OCI-LY1 (cell line): ENCODE data around the gene CD96.

Experiments used
- H2AFZ ChIP-seq: fragments of 200-600 bp; sonication (generic), shearing (Covaris generic); 2 replicates; pipeline ENCODE4 v1.6.0; 2014; ENCODE audit warnings: antibody characterized with exemption, mild to moderate bottlenecking, low read length
- H3F3A ChIP-seq: fragments of 200-600 bp; sonication (generic), shearing (Covaris generic); 2 replicates; pipeline ENCODE4 v1.6.0; 2014; ENCODE audit warnings: mild to moderate bottlenecking, antibody characterized with exemption, low read length, moderate library complexity; ENCODE audit not compliant: insufficient read depth
- H3K27ac ChIP-seq: fragments of 200-600 bp; sonication (generic); 2 replicates; pipeline ENCODE4 v1.5.1; 2014; ENCODE audit warnings: low read length, mixed run types, mild to moderate bottlenecking, low read depth; ENCODE audit not compliant: poor library complexity, severe bottlenecking
- H3K27me3 ChIP-seq: fragments of 200-600 bp; sonication (generic); 2 replicates; pipeline ENCODE4 v1.6.0; 2014; ENCODE audit warnings: antibody characterized with exemption, mild to moderate bottlenecking, low read length, moderate library complexity; ENCODE audit not compliant: insufficient read depth
- H3K36me3 ChIP-seq: fragments of 200-600 bp; sonication (generic); 2 replicates; pipeline ENCODE4 v1.6.1; 2014; ENCODE audit warnings: mild to moderate bottlenecking, antibody characterized with exemption, low read length, moderate library complexity, mixed read lengths; ENCODE audit not compliant: insufficient read depth
- H3K4me1 ChIP-seq: fragments of 200-600 bp; sonication (generic); 2 replicates; pipeline ENCODE4 v1.5.1; 2014; ENCODE audit warnings: mild to moderate bottlenecking, low read length, moderate library complexity; ENCODE audit not compliant: insufficient read depth, severe bottlenecking
- H3K4me2 ChIP-seq: fragments of 200-600 bp; sonication (generic), shearing (Covaris generic); 2 replicates; pipeline ENCODE4 v1.6.1; 2014; ENCODE audit warnings: low read length
- H3K4me3 ChIP-seq: fragments of 200-600 bp; sonication (generic); 2 replicates; pipeline ENCODE4 v1.5.1; 2014; ENCODE audit warnings: low read length, low read depth, mild to moderate bottlenecking, mixed read lengths; ENCODE audit not compliant: poor library complexity, severe bottlenecking
- H3K79me2 ChIP-seq: fragments of 200-600 bp; shearing (Covaris generic); 2 replicates; pipeline ENCODE4 v1.6.1; 2016; ENCODE audit warnings: mixed run types, low read length, mixed read lengths; ENCODE audit not compliant: insufficient read depth
- H3K9ac ChIP-seq: fragments of 200-600 bp; sonication (generic), shearing (Covaris generic); 2 replicates; pipeline ENCODE4 v1.6.1; 2014; ENCODE audit warnings: mild to moderate bottlenecking, low read length, mixed read lengths
- H3K9me2 ChIP-seq: fragments of 200-600 bp; sonication (generic), shearing (Covaris generic); 2 replicates; pipeline ENCODE4 v1.6.1; 2014; ENCODE audit warnings: low read depth, mild to moderate bottlenecking, low read length, mixed read lengths
- H3K9me3 ChIP-seq: fragments of 200-600 bp; shearing (Covaris generic); 2 replicates; pipeline ENCODE4 v1.6.1; 2014; ENCODE audit warnings: low read length, mixed read lengths
- H4K20me1 ChIP-seq: fragments of 200-600 bp; sonication (generic), shearing (Covaris generic); 2 replicates; pipeline ENCODE4 v1.6.0; 2016; ENCODE audit warnings: mild to moderate bottlenecking, low read length; ENCODE audit not compliant: insufficient read depth
- CTCF ChIP-seq: fragments of 200-600 bp; sonication (generic), shearing (Covaris generic); IDR thresholded peaks from 2 replicates; pipeline ENCODE4 v1.5.1; 2017; ENCODE audit warnings: mild to moderate bottlenecking, antibody characterized with exemption, low read length, moderate library complexity, mixed read lengths
- EZH2 ChIP-seq: fragments of 200-600 bp; sonication (generic), shearing (Covaris generic); IDR thresholded peaks from 2 replicates; pipeline ENCODE4 v1.8.0; 2017; ENCODE audit warnings: borderline replicate concordance, mixed run types, mild to moderate bottlenecking, antibody characterized with exemption, low read length, moderate library complexity, mixed read lengths

The CD96 gene

GRCh38 chr3:111681661-111682426 is 139.8 kb downstream of the CD96 start:
- H3K27me3 ChIP-seq, result no peaks in the 10 kb centered on the region
- peaks cover 10% of the 10 kb centered on the region for H3K4me1 ChIP-seq
- no peaks in the 10 kb centered on the region for H3F3A ChIP-seq
- H3K79me2 ChIP-seq, result no peaks in the 10 kb centered on the region
- H3K27ac ChIP-seq, result no peak overlapping the region
- H3K9ac ChIP-seq, result no peak overlapping the region
- H4K20me1 ChIP-seq, result no peaks in the 10 kb centered on the region
- H3K36me3 ChIP-seq, result no peaks in the 10 kb centered on the region
- no peak overlapping the region for H3K4me3 ChIP-seq
- TF ChIP-seq EZH2 (no peak), CTCF (no peak)
- no peak overlapping the region for H3K4me2 ChIP-seq
- H2AFZ ChIP-seq, result no peak overlapping the region
- H3K9me3 ChIP-seq, result no peaks in the 10 kb centered on the region
- no peaks in the 10 kb centered on the region for H3K9me2 ChIP-seq

GRCh38 chr3:111684640-111685039 is 142.6 kb downstream of the CD96 start:
- no peaks in the 10 kb centered on the region for H3F3A ChIP-seq
- H3K9ac ChIP-seq, result no peak overlapping the region
- no peaks in the 10 kb centered on the region for H3K4me1 ChIP-seq
- H2AFZ ChIP-seq, result no peak overlapping the region
- TF ChIP-seq CTCF, result no peak
- no peak for TF ChIP-seq EZH2
- no peak overlapping the region for H3K4me2 ChIP-seq
- H3K4me3 ChIP-seq, result no peak overlapping the region
- H3K36me3 ChIP-seq, result no peaks in the 10 kb centered on the region
- no peaks in the 10 kb centered on the region for H4K20me1 ChIP-seq
- H3K79me2 ChIP-seq, result no peaks in the 10 kb centered on the region
- H3K9me2 ChIP-seq, result no peaks in the 10 kb centered on the region
- H3K9me3 ChIP-seq, result no peaks in the 10 kb centered on the region
- H3K27me3 ChIP-seq, result no peaks in the 10 kb centered on the region
- no peak overlapping the region for H3K27ac ChIP-seq

GRCh38 chr3:111688190-111688800 is 146.3 kb downstream of the CD96 start:
- Histone ChIP-seq H3K9ac (no peak overlapping the region), H3K4me1 (no peaks in the 10 kb centered on the region), H3K79me2 (no peaks in the 10 kb centered on the region), H3K27me3 (no peaks in the 10 kb centered on the region; the same call in 1 of the 2 replicates), H3K9me3 (no peaks in the 10 kb centered on the region), H3K9me2 (no peaks in the 10 kb centered on the region), H3F3A (no peaks in the 10 kb centered on the region), H3K27ac (no peak overlapping the region), H3K36me3 (no peaks in the 10 kb centered on the region), H4K20me1 (no peaks in the 10 kb centered on the region), H2AFZ (no peak overlapping the region), H3K4me2 (no peak overlapping the region), H3K4me3 (no peak overlapping the region)
- TF ChIP-seq CTCF (no peak), EZH2 (no peak)
